ENCODE results near the gene PSMA6.
A peak's percentile ranks its signal among the peaks of the same experiment; 100 is the strongest.

DNA sequence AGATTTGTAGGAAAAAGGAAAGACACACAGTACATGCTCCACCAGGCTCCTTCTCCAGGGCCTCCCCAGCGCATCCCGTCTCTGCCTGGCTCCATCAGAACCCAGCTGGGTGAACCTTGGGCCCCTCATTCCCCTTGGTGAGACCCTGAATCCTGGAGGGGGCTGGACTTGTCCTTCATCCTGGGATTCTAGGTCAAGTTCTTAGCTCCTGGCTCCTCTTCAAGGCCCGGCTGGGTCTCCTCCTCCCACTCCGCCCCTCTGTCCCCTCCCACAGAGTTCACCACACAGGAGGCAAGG is 49.2 kb downstream of the PSMA6 start:
- TF ChIP-seq, protein P1, sequence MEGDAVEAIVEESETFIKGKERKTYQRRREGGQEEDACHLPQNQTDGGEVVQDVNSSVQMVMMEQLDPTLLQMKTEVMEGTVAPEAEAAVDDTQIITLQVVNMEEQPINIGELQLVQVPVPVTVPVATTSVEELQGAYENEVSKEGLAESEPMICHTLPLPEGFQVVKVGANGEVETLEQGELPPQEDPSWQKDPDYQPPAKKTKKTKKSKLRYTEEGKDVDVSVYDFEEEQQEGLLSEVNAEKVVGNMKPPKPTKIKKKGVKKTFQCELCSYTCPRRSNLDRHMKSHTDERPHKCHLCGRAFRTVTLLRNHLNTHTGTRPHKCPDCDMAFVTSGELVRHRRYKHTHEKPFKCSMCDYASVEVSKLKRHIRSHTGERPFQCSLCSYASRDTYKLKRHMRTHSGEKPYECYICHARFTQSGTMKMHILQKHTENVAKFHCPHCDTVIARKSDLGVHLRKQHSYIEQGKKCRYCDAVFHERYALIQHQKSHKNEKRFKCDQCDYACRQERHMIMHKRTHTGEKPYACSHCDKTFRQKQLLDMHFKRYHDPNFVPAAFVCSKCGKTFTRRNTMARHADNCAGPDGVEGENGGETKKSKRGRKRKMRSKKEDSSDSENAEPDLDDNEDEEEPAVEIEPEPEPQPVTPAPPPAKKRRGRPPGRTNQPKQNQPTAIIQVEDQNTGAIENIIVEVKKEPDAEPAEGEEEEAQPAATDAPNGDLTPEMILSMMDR (IDR thresholded peaks at IDR 0.05; ENCODE audit: low read depth, low read length, missing input control): no peak
- TF ChIP-seq REST (IDR thresholded peaks at IDR 0.05) (no peak), GABPA (IDR thresholded peaks at IDR 0.05 in 1 of 2, conservative IDR thresholded peaks at IDR 0.05 in 1 of 2) (no peak), YY1 (IDR thresholded peaks at IDR 0.05) (no peak), ATF3 (IDR thresholded peaks at IDR 0.05) (no peak), JUND (IDR thresholded peaks at IDR 0.05) (peak in 1 of 2 donors; percentile 70), EGR1 (IDR thresholded peaks at IDR 0.05; ENCODE audit: low read depth in 2 of 2) (peak in 1 of 2 donors; percentile 46), SP1 (IDR thresholded peaks at IDR 0.05) (no peak), TAF1 (conservative IDR thresholded peaks at IDR 0.05) (no peak), RAD21 (IDR thresholded peaks at IDR 0.05) (no peak)
- TF ChIP-seq, protein P2, sequence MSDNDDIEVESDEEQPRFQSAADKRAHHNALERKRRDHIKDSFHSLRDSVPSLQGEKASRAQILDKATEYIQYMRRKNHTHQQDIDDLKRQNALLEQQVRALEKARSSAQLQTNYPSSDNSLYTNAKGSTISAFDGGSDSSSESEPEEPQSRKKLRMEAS (IDR thresholded peaks at IDR 0.05): no peak
- TF ChIP-seq, protein P3, sequence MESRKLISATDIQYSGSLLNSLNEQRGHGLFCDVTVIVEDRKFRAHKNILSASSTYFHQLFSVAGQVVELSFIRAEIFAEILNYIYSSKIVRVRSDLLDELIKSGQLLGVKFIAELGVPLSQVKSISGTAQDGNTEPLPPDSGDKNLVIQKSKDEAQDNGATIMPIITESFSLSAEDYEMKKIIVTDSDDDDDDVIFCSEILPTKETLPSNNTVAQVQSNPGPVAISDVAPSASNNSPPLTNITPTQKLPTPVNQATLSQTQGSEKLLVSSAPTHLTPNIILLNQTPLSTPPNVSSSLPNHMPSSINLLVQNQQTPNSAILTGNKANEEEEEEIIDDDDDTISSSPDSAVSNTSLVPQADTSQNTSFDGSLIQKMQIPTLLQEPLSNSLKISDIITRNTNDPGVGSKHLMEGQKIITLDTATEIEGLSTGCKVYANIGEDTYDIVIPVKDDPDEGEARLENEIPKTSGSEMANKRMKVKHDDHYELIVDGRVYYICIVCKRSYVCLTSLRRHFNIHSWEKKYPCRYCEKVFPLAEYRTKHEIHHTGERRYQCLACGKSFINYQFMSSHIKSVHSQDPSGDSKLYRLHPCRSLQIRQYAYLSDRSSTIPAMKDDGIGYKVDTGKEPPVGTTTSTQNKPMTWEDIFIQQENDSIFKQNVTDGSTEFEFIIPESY (IDR thresholded peaks at IDR 0.05): no peak
